ENCODE measurements around the gene GNG12. TPM values are rescaled to one million over a fixed set of nuclear protein-coding genes. Genes with fewer than 3 reads are reported as not detected.

GNG12 gene
- total and polyA plus RNA-seq, 2 donors (not counting 3 experiments of a cell fraction or from before 2014, with no cell fraction given) = 107 to 152 TPM

DNA sequence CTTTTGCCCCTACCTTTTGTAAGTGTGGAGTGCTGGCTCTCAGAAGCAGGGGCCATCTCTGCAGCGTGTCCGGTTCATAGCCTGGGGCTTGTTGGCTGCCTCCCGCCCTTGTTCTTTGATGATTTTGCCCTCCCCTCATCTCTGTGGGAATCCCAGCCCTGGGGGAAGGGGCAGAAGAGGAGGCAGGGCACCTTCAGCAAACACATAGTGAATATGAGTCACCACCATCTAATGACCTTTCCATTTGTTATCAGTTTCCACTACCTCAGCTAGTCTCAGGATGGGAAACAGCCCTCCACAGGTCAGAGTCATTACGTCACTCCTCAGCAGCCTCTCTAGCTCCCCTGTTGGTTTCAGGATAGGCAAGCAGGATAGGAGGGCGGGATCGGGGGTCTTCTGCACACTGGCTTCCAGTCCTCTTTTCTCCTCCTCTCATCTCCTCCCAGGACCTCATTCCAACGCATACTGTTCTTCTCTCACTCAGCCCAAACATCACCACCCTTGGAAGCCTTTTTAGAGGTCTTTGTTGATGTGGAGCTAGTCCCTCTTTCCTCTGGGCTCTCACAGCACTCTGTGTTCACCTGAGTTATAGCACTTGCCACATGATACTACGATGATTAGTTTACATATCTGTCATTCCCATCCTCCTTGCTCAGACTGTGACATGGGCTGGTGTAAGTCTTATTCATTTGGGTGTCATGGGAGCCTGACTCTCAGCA, 132.4 kb downstream of the GNG12 start:
- FAIRE-seq = peak; percentile 73
- Histone ChIP-seq H3K79me2 (ENCODE audit: control insufficient read depth, insufficient read depth, low read length) (no peaks in the 10 kb centered on the region), H3K4me2 (ENCODE audit: insufficient read depth, low read length) (no peak overlapping the region), H3K27me3 (ENCODE audit: control insufficient read depth in 2 of 2, insufficient read depth in 2 of 2, low read length in 2 of 2) (no peaks in the 10 kb centered on the region), H3K36me3 (ENCODE audit: control insufficient read depth in 2 of 2, extremely low read depth in 1 of 2, insufficient read depth in 2 of 2, low read length in 2 of 2) (peaks cover 4 to 8% of the 10 kb centered on the region in 2 experiments), H4K20me1 (replicated peaks; ENCODE audit: control insufficient read depth, extremely low read depth, insufficient read depth, low read length) (no peaks in the 10 kb centered on the region), H2AFZ (ENCODE audit: low read depth, low read length) (no peak overlapping the region), H3K27ac (ENCODE audit: insufficient read depth, low read depth, low read length) (peak overlapping the region; percentile 38), H3K9ac (replicated peaks; ENCODE audit: extremely low read depth, insufficient read depth, low read length) (no peak overlapping the region), H3K4me3 (replicated peaks in 1 of 3; ENCODE audit: insufficient read depth in 1 of 3, low read depth in 1 of 3, low read length in 3 of 3) (no peak overlapping the region), H3K4me1 (ENCODE audit: control insufficient read depth, extremely low read depth, insufficient read depth, low read length) (peaks cover 6% of the 10 kb centered on the region), H3K9me3 (replicated peaks; ENCODE audit: control insufficient read depth, insufficient read depth, low read length) (no peaks in the 10 kb centered on the region), H3K9me1 (replicated peaks; ENCODE audit: control insufficient read depth, extremely low read depth, insufficient read depth, low read length) (no peaks in the 10 kb centered on the region)
- peak; percentile 88 for DNase-seq (ENCODE audit: low read depth, low spot score)
- BruUV-seq (replicated peaks) = TSS peak; percentile 49
- dilution Hi-C loops (cut with MboI; ENCODE audit: extremely low pct_ligation_motif_present, low sequenced_read_pairs) = no loop called here
- peak; percentile 84 for TF ChIP-seq JUN (IDR thresholded peaks at IDR 0.05; ENCODE audit: borderline replicate concordance, insufficient read depth, insufficient read length, low read depth)
- TF ChIP-seq POLR2AphosphoS5 (IDR thresholded peaks at IDR 0.05; ENCODE audit: insufficient read depth, low read depth, low read length) = peak; percentile 17
- no peak for TF ChIP-seq POLR2A (IDR thresholded peaks at IDR 0.05; ENCODE audit: low read depth, low read length)
- TF ChIP-seq GATA2 (IDR thresholded peaks at IDR 0.05; ENCODE audit: insufficient read depth, insufficient read length, low read depth, low read length) = no peak
- peak in 1 of 2 donors; percentile 50 for TF ChIP-seq CTCF (IDR thresholded peaks at IDR 0.05; ENCODE audit: extremely low read depth in 1 of 2, insufficient read depth in 1 of 2, low read depth in 1 of 2, low read length in 2 of 2)
- TF ChIP-seq MYC (IDR thresholded peaks at IDR 0.05; ENCODE audit: low read depth, low read length) = no peak
- no peak for TF ChIP-seq EZH2 (IDR thresholded peaks at IDR 0.05; ENCODE audit: borderline replicate concordance, low read depth, low read length, severe bottlenecking)
- TF ChIP-seq MAX (IDR thresholded peaks at IDR 0.05; ENCODE audit: insufficient read depth, insufficient read length) = no peak
- peak; percentile 52 for TF ChIP-seq FOS (IDR thresholded peaks at IDR 0.05; ENCODE audit: borderline replicate concordance, insufficient read depth, low read length)
- intact Hi-C loops (cut with micrococcal nuclease) = no loop called here
- ChIA-PET CTCF (interaction anchor here (1.0 to 2.1 kb wide), 10 partner anchors 10 to 645 kb away, joined by 3 to 12 read pairs (median 5); no protein-coding TSS in a partner anchor), POLR2A (no interaction called here)
